DMS 273 (cell line): ENCODE measurements around the gene TARBP2.

Experiments
- DNase-seq: peaks from one replicate; lab custom pipeline; 2025; ENCODE audit not compliant: unreplicated experiment; lab: John Stamatoyannopoulos, UW

The TARBP2 gene

GRCh38 chr12:53552361-53553327, 51.6 kb downstream of the TARBP2 start:
- peak; percentile 46 for DNase-seq
